CD4-positive, alpha-beta T cell treated with Interleukin-17A for 4 hours (primary cell): ENCODE data around the gene HOXB2.

Experiments used
- DNase-seq: peaks from one replicate; pipeline ENCODE4 v3.0.0-alpha.2; 2020; ENCODE audit warnings: mixed read lengths

HOXB2 gene

DNA sequence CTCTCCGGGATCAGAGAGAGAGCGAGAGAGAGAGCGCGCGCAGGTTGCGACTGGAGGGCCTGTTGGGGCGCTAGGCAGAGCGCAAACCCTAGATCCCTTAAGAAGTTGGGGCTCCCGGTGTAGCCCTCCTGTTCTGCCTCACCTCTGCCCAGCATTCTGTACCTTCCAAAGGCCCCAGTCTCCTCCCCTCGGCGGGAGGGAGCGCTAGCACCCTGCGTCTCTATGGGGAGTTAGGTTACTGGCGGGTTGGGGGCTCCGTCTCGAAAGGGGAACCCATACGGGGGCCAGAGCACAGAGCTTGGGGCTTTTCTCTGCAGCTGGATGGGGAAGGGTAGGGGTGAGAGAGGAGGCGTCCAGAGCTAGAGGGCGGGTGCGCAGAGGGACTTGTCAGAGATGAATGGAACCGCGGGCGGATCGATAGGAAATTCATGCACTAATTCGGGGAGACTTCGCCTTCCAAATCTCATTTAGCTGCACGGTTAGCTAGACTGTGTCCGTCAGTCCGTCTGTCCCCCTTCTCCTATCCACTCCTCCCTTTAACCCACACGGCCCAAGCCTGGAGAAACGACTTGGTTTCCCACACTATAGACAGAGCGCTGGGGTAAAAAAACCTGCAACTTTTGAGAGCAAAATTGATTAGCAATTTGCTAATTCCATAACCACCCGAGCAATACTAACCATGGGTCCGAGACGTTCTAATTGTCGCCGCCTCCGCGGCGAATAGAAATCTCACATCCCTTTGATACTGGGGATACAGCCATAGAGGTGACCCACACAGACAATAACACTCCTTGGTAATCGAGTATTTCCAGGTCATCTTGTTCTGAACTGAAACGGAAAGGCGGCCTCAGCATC lies 33.9 kb upstream of the HOXB2 start:
- DNase-seq: no peak

DNA sequence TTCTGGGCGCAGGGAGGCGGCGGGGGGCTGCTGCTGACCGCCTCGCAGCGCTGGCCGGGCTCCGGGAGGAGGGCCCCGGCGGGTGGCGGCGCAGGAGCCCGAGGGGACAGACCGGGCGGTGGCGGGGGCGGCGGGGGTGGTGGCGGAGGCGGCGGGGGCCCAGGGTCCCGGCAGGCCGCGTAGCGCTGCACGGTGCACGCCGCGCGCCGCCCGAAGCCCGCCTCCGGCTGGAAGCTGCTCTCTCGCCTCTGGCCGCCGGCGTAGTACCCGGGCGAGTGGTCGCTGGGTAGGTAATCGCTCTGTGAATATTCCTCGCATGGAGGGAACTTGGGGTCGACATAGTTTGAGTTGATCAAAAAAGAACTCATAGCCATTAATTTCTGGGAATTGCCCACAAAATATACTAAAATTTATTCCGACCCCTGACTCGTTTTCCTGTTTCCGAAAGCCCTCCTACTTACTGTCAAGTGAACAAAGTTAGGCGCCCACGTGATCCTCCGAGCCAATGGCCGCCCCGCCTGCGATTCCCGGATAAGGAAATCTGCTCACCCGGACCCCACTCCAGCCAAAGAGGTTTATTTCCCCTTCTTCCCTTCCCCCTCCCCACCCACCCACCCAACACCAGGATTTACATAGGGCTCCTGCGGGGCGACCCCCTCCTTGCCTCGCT lies 33.2 kb upstream of the HOXB2 start, which contains the start of gene HOXB4:
Gene HOXB4, minus strand, starts transcription at position 405 of the 670 bp plus-strand sequence. Its CDS starts 31 bp downstream, at position 374.
- DNase-seq: peak; percentile 77

DNA sequence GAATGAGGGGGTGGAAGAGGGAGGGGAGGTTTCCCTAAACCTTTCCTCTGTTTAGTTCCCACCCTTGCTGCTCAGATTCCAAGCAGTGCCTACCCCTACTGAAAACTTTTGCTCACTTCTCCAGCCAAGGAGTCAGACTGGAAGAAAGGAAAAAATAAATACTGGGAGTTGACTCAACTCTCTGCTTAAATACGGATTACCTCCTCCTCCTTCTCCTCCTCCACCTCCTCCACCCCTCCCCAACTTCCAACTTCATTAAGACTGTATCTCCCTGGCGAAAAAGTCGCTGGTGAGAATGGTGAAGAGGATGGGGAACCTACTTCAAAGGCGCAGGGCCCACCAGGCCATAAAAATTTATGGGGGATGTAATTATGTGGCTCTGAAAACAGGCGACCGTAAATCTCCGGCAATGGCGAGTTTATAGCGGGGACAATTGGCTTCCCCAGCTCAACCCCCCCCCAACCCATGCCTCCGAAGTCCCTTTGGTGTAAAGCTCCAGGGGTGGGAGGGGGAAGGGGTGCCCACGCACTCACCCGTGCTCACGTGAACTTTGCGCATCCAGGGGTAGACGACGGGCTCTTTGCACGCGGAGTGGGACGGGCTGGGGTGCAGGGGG lies 32.5 kb upstream of the HOXB2 start:
- peak; percentile 37 for DNase-seq

DNA sequence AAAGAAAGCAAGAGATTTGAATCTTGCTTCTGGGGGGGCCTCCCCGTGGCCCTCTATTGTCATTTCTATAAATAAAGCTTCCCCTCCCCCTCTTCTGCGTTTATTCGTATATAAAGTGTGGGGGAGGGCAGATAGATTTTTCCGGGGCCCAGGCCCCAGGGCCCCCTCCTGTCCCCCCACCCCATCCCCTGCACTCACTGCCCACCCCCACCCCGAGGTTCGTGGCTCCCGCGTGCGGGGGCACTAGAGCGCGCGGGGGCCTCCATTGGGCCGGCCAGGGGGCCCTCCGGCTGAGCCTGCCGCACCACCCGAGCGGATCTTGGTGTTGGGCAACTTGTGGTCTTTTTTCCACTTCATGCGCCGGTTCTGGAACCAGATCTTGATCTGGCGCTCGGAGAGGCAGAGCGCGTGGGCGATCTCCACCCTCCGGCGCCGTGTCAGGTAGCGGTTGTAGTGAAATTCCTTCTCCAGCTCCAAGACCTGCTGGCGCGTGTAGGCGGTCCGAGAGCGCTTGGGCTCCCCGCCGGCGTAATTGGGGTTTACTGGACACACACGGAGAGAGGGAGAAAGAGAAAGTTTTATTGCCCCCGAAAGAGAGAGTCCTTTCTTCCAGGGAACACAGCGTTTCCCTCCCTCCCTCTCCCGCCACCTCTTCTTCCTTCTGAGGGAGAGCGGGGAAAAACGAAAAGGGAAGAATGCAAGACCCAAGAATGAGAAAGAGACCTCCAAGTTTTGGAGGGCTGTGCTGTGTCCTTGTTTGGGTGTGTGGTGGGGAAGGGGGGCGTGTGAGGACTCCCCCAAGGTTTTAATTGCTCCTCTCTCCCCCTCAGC lies 31.8 kb upstream of the HOXB2 start:
- no peak for DNase-seq

DNA sequence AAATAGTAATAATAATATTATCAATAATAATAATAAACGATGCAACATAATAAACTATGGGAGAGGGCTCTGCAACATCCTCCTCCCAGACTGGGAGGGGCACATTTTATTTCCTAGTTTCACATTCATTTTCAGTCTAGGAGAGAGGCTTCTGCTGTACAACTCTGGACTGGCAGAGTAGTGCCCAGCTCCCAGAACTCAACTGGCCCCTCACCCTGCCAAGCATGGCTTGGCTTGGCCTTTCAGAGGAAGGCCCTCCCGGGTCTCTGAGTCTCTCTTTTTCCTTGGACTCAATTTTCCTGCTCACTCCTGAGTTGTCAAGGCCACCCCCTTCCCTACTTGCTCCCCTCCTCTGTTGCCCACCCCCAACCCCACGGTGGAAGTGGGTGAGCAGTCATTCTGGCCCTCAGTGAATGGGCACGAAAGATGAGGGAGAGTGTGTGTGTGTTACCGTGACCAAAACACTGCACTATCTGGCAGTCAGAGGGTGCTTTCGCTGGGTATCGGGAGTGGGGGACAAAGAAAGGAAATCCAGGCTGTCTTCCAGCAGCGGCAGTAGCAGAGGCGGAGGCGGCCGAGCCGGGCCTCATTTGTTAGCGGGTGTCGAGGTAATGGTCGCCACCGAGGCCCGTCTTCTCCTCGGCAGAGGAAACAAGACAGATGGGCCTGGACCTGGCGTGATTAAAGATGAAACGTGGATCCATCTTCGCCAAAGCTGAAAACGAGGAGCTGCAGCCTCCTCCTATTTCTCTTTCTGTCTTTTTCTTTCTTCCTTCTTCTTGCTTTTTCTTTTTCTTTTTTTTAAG lies 31.0 kb upstream of the HOXB2 start:
- no peak for DNase-seq

DNA sequence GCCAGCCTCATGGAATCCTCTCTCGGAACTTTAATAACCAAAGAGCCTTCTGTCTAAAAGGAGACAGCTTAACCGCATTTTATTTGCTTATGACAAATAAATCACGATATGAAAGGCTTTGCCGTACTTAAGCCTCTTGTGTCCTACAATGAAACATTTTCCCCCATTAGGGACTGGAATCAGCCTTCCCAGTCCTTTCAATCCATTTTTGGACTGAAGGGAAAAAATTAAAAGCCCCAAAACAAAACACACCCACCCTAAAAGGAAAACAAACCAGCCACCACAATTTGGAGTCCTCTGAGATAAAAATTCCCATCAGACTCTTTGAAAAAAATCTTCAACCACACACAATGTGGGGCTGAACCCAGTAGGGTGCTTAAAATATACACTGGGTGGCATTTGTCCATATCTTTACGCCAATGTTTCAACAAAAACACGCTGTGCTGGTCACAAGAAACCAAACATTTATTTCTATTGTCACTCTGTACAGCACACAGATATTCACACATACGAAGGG lies 30.2 kb upstream of the HOXB2 start:
- DNase-seq: no peak

DNA sequence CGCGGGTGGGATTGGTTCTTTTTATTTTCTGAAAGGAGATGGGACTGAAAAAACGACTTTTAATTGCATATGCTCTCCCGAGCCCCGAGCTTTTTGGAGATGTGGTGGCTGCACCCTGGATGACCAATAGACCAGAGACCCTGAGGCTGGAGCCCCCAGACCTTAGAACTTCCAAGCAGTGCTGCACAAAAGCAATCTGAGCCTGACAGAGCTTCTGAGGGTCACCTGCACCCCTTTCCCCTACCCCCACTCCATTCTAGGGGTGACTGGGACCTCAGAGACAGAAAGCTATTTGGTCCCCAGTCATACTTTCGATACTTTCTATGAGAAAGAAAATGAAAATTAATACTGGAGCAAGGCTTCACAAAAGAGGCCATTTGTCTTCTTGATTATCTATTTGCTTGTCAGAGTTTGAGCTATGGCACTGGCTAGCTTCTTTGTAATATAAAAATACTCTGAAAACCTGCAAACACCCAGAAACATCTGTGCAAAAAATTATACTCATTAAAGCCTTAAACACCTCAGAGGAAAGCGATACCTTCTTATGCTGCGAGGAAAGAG lies 29.7 kb upstream of the HOXB2 start:
- no peak for DNase-seq

DNA sequence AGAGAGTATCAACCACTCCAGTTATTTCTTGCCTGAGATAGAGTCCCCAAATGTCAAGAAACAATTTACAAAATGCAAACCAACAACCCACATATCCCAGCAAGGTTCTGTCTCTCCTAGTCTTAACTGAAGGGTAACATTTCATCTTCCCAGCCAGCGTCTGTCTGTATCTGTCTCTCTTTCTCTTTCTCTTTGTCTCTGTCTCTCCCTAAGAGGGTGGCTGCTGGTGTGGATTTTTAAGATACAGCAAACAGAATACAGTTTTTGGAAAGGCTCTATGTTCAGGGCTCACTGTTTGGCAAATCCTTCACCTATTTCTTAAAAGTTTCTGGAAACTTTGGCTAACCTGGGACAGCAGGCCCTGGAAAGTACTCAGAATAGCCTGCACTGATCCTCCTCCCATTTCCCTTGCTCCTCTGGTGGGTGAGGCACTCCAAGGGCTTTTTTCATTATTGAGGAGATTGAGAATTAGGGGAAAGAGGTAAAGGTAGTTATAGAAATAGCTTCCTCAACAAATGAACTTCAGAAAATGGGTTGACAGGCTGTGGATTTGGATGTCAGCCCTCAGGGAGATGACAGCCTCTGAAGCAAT lies 27.0 kb upstream of the HOXB2 start:
- no peak for DNase-seq

DNA sequence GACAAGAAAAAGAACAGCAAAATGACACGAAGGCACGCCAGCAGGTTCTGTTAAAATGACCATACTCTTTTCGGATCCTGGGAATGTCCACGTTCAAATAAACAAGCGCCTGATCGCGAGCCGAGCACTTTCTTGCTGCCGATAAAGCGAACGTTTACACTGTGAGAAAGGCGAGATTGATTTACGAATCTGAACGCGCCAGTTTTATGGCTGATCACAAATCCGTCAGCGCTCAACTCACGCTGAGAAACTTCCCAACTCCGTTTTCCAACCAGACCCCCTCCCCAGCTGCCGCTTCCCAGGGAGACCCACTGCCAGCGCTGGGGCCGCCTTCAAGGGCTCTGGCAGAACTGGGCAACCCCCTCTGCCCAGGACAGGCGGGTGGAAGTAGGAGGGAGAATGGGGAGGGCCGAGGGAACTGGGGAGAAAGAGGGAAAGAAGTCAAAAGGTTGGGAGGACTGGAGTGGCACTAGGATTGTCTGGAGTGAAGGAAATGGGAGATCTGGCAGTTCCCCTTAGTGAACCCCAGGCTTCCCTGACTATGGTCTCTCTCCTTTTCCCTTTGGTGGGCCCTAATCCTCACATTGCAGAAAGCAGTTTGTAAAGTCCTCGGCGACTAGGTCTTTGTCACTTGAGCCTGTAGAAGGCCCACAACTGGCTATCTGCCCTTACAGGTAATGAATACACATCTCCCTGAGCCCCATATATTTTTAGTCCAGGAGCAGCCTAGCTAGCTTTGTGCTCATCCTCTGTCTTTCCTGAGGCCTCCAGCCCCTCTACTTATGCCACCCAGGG lies 26.3 kb upstream of the HOXB2 start:
- no peak for DNase-seq

DNA sequence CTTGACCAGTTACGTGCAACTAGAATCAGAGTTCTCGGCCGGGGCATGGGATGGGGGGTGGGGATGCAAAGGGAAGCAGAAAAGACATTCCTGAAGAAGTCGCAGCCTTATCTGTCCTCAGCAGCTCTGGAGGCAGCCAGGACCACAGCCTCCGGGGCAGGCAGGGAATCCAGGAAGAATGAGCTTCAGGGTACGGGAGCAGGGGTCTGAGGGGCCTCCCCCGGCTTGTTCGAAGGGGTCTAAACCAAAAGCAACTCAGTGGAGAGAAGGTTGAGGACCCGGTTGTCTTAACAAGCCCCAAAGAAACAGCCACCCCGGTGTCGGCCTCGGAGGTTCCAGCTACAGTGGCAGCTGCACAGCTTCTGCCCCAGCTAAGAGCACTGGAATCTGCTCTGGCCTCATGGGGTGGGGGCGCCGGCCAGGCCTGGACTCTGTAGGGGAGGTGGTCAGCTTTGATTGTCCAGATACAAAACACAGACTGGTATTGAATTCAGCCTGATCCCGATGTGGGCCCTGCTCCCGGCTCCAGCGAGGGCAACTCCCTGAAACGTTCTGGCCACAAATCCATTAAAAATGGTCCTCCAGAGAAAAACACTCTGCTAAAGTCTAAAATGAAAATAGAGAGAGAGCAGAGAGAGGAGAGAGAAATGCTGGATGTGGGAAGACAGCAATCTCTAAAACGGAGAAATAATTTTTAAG lies 25.6 kb upstream of the HOXB2 start:
- no peak for DNase-seq

DNA sequence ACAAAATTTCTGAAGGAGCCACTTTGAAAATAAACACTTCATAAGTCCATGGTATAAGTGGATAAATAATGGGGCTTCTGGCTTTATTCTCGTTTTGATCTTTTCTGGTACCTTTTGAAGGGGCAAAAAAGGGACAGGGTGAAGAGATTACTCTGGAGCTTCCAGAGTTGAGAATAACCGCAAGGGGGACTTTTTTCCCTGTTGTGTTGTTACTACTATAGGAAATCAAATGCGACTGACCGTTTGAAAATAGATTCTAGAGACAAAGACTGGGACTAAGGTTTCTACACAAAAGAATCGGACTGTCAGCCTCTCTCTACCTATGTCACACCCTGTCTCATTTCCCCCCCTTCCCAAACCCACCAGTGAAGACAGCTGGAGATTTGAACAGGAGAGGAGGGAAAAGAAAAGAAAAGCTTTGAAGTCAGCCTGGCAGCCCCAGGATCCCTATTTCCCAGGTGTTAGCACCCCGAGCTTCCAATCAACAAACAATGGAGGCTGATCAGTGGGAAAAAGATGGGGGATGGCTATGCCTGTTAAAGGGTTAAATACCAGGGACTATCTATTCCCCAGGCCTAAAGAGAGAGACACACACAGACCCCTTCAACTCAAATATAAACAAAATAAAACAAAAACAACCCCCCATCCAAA lies 24.9 kb upstream of the HOXB2 start:
- DNase-seq: no peak

DNA sequence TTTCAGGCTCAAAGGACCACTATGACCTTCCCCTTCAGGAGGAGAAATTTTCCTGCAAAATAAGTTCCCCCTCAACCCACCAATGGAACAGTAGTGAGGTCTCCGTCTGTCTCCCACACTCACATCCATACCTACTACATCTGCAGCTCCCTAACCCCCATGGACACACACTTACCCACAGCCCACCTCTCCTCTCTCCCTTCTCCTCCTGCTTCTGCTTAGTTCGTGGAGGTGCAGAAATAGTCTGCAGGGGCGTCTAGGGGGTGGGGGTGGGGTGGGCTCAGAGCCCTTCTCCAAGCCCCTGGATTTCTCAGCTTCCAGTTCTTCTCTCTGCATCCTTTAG lies 24.3 kb upstream of the HOXB2 start:
- DNase-seq: no peak

DNA sequence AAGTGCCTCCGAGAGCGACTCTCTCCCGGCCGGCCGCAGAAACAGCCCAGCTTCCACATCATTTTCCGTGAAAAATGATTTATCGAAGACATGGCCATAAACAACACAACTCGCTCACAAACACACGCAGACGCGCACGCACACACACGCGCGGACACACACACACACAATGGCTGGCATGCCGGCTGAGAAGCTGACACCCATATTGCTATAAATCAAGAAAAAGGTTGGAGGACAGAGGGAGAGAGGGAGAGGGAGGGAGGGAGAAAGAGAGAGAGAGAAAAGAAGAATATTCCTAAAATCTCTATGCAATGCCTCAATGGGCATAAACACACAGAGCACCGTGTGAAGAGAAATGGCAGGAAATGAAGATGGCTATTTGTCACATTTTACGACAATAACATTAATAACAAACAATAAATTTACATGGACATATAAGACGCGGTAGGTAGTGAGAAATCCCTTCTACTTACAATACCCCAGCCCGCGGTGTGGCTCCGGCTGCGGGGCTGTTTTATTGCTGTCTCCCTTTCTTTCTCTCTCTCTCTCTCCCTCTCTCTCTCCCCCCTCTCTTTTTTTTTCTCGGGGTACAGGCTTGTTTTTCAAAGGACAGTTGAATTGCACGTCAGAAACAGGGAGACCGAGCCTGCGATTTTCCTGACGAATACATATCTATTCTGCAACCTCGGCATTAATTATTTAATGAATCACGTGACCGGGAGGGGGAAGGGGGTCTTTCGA lies 23.8 kb upstream of the HOXB2 start:
- no peak for DNase-seq

DNA sequence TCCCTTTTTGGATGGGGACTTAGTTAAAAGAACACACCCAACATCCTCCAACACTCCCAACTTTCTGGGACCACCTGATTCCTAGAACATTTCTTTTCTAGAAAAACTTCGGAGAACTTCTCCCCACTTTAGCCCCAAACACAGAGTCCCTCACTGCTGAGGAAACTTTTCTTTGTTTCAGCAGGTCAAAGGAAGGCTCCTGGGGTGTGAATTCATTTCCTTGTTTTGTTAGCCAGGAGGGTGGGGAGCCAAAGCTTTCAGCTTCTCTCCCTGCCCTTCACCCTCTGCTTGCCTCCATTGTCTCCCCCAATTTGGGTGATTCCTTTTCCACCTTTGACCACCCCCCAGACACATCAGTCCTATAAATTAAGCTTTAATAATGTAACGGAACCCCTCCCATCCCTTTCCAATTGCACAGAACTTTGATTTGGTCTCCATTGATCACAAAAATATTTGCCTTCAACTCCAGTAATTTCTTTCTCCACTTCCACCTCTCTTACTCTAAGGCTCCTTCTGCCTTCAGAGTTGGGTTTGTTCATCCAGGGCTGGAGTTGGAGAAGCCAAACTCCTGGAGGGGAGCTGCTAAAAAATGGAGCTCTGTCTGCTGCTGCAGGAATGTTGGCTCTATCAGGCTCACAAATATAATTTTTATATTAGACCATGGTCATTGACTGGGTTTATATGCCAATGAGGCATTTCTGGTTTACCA lies 22.9 kb upstream of the HOXB2 start:
- no peak for DNase-seq

DNA sequence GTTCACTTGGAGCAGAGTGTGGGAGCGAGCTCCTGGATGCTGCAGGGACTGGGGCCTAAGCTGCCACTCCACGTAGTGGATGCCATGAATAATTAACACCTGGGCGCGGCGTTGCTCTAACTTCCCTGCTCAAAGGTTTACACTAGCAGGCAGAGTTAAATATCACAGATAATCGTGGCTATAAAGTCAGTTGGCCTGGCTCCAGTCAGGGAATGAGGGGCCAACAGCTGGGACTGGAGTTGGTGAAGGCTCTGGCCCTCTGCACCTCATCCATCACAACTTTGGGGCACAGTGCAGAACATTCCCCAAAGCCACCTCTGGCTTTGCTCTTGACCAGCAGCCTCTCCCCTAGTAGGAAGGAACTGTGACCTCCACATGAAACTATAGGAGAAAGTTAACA lies 22.3 kb upstream of the HOXB2 start:
- no peak for DNase-seq

DNA sequence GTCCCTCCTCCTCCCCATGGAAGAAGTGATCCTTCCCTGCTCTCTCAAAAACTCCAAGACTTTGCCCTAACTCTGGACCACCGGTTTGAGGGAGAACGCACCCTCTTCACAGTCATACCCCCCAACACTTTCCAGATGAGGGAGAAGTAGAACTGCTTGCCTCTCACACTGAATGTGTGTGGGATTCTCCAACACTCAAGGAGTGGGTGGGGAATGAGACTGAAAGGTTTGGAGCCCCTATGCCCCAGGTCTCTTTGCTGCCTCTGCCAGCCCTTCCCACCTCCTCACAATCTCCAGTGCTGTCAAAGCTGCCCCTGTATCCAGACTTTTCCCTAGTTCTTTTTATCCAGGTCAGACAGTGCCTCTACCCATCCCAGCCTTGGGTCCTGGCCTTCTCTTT lies 21.8 kb upstream of the HOXB2 start:
- no peak for DNase-seq

DNA sequence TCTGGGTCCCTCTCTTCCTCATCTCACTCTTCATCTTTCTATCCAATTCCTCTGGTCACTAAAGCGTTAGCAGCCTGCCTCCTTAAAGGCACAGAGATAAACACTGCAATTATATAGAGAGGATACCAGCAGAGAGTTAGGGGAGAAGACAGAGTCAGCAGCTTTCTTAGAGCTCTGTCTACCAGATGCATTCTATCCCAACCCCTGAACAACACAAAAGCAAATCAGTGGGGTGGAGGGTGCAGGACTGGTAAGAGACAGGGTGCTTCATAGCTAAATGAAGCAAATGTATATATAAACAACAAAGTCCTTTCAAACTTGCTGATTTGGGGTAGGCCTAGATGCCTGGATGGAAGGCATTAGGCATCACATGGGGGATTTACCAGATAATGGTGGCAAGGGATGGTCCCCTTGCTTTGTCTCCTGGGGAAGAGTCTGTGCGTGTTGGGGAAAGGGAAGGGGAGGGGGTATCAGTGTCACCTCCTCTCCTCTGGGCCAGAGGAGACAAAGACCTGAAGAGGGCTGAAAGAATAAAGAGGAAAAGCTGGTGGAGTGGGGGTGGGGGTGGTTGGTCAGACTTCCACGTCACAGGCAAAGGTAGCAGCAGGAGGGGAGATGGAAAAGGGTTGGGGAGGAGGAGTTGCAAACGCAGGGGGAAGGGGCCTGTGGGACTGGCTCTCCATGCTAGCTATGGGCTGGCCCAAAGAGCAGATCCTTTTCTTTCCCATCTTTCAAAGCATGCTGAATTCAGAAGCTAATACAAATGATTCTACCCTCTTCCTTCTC lies 21.2 kb upstream of the HOXB2 start:
- DNase-seq: no peak
